Liver (tissue), 9 donors: ENCODE results near the gene SERPINE1. TPM values are rescaled to one million over a fixed set of nuclear protein-coding genes. Genes with fewer than 3 reads are reported as not detected.

Experiments
- DNase-seq: peaks from one replicate; pipeline ENCODE4 v3.0.0-alpha.2; 2017; ENCODE audit warnings: low spot score
- H3K27ac ChIP-seq, 2 donors: one replicate each; pipeline ENCODE4 v1.7.0; 2013; ENCODE audit warnings: inconsistent platforms in 2 of 2, low read length in 2 of 2, control low read depth in 1 of 2, low read depth in 1 of 2, mild to moderate bottlenecking in 1 of 2
- H3K27me3 ChIP-seq, 4 donors: one replicate each; pipeline versions ENCODE4 v1.6.1 to v1.7.0; 2013; ENCODE audit warnings: low read length in 3 of 4, inconsistent platforms in 1 of 4, mild to moderate bottlenecking in 1 of 4, moderate library complexity in 1 of 4; ENCODE audit not compliant: control insufficient read depth in 4 of 4, insufficient read depth in 4 of 4
- H3K36me3 ChIP-seq, 4 donors: one replicate each; pipeline versions ENCODE4 v1.6.1 to v1.7.0; 2013; ENCODE audit warnings: low read length in 3 of 4, mild to moderate bottlenecking in 3 of 4, low read depth in 1 of 4, moderate library complexity in 1 of 4; ENCODE audit not compliant: control insufficient read depth in 4 of 4, insufficient read depth in 3 of 4
- H3K4me1 ChIP-seq, 4 donors: one replicate each; pipeline versions ENCODE4 v1.6.1 to v1.7.0; 2013; ENCODE audit warnings: low read length in 3 of 4, mild to moderate bottlenecking in 3 of 4, moderate library complexity in 1 of 4; ENCODE audit not compliant: control insufficient read depth in 4 of 4, insufficient read depth in 4 of 4
- H3K4me3 ChIP-seq, 3 donors: one replicate each; pipeline versions ENCODE4 v1.6.1 to v1.7.0; 2013; ENCODE audit warnings: low read length in 3 of 3, control low read depth in 1 of 3, low read depth in 1 of 3, mild to moderate bottlenecking in 1 of 3
- H3K9ac ChIP-seq, 2 donors: one replicate each; pipeline ENCODE4 v1.7.0; 2013; ENCODE audit warnings: low read length in 2 of 2, mild to moderate bottlenecking in 2 of 2, moderate library complexity in 2 of 2, control low read depth in 1 of 2, low read depth in 1 of 2
- H3K9me3 ChIP-seq, 4 donors: one replicate each; pipeline versions ENCODE4 v1.6.1 to v1.7.0; 2013; ENCODE audit warnings: low read length in 3 of 4; ENCODE audit not compliant: control insufficient read depth in 4 of 4
- EGR1 ChIP-seq, 2 donors: IDR thresholded peaks; 2 replicates each; pipeline ENCODE4 v1.6.1; 2016 to 2018; ENCODE audit warnings: antibody characterized with exemption in 2 of 2, low read depth in 2 of 2
- FOXA2 ChIP-seq: IDR thresholded peaks from 2 replicates; pipeline ENCODE4 v1.6.1; 2016; ENCODE audit warnings: antibody characterized with exemption
- GABPA ChIP-seq, 2 donors: IDR thresholded peaks in 1 of 2; conservative IDR thresholded peaks in 1 of 2; 2 replicates each; pipeline ENCODE4 v1.6.1; 2016; ENCODE audit warnings: antibody characterized with exemption in 2 of 2, mild to moderate bottlenecking in 1 of 2, moderate library complexity in 1 of 2
- HNF4A ChIP-seq, 2 donors: conservative IDR thresholded peaks; 2 replicates each; pipeline ENCODE4 v1.6.1; 2016; ENCODE audit warnings: antibody characterized with exemption in 2 of 2, mild to moderate bottlenecking in 2 of 2
- HNF4G ChIP-seq: IDR thresholded peaks from 2 replicates; pipeline ENCODE4 v1.6.1; 2016; ENCODE audit warnings: antibody characterized with exemption
- JUND ChIP-seq, 2 donors: IDR thresholded peaks; 2 replicates each; pipeline ENCODE4 v1.6.1; 2016; ENCODE audit warnings: antibody characterized with exemption in 2 of 2
- NR2F2 ChIP-seq: IDR thresholded peaks from 2 replicates; pipeline ENCODE4 v1.6.1; 2016; ENCODE audit warnings: antibody characterized with exemption
- RAD21 ChIP-seq, 2 donors: IDR thresholded peaks; 2 replicates each; pipeline ENCODE4 v1.6.1; 2016; ENCODE audit warnings: antibody characterized with exemption in 2 of 2, mild to moderate bottlenecking in 2 of 2
- TAF1 ChIP-seq: conservative IDR thresholded peaks from 2 replicates; pipeline ENCODE4 v1.6.1; 2016; ENCODE audit warnings: antibody characterized with exemption, mild to moderate bottlenecking
- YY1 ChIP-seq: IDR thresholded peaks from 2 replicates; pipeline ENCODE4 v1.6.1; 2016; ENCODE audit warnings: antibody characterized with exemption, mild to moderate bottlenecking
- WGBS: extraction: QIAGEN DNeasy Blood & Tissue Kit; methylation state at CpG from one replicate; pipeline ENCODE4 v1.1.7; 2013; 5-methylcytosine and 5-hydroxymethylcytosine counted together
- polyA plus RNA-seq, 2 donors: library from polyadenylated mRNA; stranded (reverse) in 1 of 2; unstranded in 1 of 2; fragments of 200-250 nt in 1 of 2; fragments of >200 nt in 1 of 2; fragmentation: Nextera tagmentation in 1 of 2; extraction: Ambion mirVana in 1 of 2; gene quantifications; one replicate each; pipeline versions ENCODE4 v1.2.1 to v1.2.3, GENCODE V29; 2013 to 2015
- total RNA-seq, 2 donors: library from RNA; depleted of rRNA; stranded (reverse); fragments of >200 nt; gene quantifications; one replicate each; pipeline ENCODE4 v1.2.3, GENCODE V29; 2014
- TF ChIP-seq, protein P1 (sequence below): IDR thresholded peaks from 2 replicates; pipeline ENCODE4 v1.6.1; 2016; ENCODE audit warnings: antibody characterized with exemption
- TF ChIP-seq, protein P2 (sequence below): IDR thresholded peaks from 2 replicates; pipeline ENCODE4 v1.6.1; 2016; ENCODE audit warnings: antibody characterized with exemption
- TF ChIP-seq, protein P3 (sequence below): IDR thresholded peaks from 2 replicates; pipeline ENCODE4 v1.6.1; 2016; ENCODE audit warnings: antibody characterized with exemption
- TF ChIP-seq, protein P4 (sequence below): fragments of 150-350 bp; IDR thresholded peaks from 2 replicates; pipeline ENCODE4 v1.5.1; 2017; ENCODE audit warnings: improper control_type of control experiment, low read depth, low read length; ENCODE audit not compliant: missing input control
- donor health status: healthy.
- donor health status: healthy.
- donor health status: healthy.
- donor health status: healthy.
- donor health status: healthy.

Gene SERPINE1
- total and polyA plus RNA-seq, 4 donors: 0.93 to 18.6 (median 8.0) TPM

DNA sequence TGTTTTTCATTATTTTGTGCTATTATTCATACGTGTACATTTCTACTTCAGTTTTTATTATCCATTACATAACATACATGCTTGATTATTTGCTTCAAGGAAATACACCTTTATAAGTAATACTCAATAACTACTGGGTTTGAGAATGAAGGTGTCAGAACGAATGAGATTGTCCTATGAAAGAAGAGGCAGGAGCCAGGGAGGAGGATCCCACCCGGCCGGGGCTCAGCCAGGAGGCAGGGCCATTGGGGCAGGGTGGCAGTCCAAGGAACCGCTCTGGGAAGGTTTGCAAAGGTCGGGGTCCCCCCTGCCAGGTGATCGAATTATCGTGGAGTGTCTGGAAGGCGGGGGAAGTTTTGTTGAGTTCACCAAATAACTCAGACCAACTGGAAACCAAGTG lies 32.5 kb upstream of the SERPINE1 start (continued):
- TF ChIP-seq JUND (IDR thresholded peaks at IDR 0.05): no peak
- TF ChIP-seq, protein P1, sequence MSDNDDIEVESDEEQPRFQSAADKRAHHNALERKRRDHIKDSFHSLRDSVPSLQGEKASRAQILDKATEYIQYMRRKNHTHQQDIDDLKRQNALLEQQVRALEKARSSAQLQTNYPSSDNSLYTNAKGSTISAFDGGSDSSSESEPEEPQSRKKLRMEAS: no peak

DNA sequence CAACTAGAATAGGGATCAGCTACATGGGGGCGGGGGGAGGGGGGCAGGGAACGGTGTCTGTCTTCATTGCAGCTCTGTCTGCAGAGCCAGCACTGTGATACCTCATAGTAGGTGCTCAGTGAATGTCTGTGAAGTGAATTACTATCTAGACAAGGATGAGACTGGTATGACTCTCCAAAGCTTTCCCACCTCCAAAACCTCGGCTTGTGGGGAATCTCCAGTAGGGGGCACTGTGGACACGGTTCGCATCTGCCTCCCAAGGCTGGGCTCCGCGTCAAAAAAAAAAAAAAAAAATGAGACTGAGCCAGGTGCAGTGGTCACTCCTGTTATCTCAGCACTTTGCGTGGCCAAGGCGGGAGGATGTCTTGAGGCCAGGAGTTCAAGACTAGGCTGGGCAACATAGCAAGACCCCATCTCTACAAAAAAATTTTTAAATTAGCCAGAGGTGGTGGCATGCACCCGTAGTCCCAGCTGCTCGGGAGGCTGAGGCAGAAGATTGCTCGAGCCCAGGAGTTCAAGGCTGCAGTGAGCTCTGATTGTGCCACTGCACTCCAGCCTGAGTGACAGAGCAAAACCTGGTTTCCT lies 32.0 kb upstream of the SERPINE1 start:
- Histone ChIP-seq H3K27me3 (no peaks in the 10 kb centered on the region), H3K9ac (no peak overlapping the region), H3K36me3 (peaks cover 0 to 4% (median under 1%) of the 10 kb centered on the region in 4 donors), H3K4me1 (peaks cover under 1 to 27% (median 18%) of the 10 kb centered on the region in 4 donors), H3K27ac (peak overlapping the region; percentile 15 to 43), H3K4me3 (no peak overlapping the region), H3K9me3 (no peaks in the 10 kb centered on the region)
- TF ChIP-seq, protein P2, sequence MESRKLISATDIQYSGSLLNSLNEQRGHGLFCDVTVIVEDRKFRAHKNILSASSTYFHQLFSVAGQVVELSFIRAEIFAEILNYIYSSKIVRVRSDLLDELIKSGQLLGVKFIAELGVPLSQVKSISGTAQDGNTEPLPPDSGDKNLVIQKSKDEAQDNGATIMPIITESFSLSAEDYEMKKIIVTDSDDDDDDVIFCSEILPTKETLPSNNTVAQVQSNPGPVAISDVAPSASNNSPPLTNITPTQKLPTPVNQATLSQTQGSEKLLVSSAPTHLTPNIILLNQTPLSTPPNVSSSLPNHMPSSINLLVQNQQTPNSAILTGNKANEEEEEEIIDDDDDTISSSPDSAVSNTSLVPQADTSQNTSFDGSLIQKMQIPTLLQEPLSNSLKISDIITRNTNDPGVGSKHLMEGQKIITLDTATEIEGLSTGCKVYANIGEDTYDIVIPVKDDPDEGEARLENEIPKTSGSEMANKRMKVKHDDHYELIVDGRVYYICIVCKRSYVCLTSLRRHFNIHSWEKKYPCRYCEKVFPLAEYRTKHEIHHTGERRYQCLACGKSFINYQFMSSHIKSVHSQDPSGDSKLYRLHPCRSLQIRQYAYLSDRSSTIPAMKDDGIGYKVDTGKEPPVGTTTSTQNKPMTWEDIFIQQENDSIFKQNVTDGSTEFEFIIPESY: no peak
- TF ChIP-seq, protein P3, sequence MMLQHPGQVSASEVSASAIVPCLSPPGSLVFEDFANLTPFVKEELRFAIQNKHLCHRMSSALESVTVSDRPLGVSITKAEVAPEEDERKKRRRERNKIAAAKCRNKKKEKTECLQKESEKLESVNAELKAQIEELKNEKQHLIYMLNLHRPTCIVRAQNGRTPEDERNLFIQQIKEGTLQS: no peak
- peak in 1 of 2 donors; percentile 19 for TF ChIP-seq HNF4A (conservative IDR thresholded peaks at IDR 0.05)
- no peak for TF ChIP-seq GABPA (IDR thresholded peaks at IDR 0.05 in 1 of 2, conservative IDR thresholded peaks at IDR 0.05 in 1 of 2)
- peak; percentile 85 to 88 for TF ChIP-seq RAD21 (IDR thresholded peaks at IDR 0.05)
- no peak for TF ChIP-seq HNF4G
- TF ChIP-seq, protein P4, sequence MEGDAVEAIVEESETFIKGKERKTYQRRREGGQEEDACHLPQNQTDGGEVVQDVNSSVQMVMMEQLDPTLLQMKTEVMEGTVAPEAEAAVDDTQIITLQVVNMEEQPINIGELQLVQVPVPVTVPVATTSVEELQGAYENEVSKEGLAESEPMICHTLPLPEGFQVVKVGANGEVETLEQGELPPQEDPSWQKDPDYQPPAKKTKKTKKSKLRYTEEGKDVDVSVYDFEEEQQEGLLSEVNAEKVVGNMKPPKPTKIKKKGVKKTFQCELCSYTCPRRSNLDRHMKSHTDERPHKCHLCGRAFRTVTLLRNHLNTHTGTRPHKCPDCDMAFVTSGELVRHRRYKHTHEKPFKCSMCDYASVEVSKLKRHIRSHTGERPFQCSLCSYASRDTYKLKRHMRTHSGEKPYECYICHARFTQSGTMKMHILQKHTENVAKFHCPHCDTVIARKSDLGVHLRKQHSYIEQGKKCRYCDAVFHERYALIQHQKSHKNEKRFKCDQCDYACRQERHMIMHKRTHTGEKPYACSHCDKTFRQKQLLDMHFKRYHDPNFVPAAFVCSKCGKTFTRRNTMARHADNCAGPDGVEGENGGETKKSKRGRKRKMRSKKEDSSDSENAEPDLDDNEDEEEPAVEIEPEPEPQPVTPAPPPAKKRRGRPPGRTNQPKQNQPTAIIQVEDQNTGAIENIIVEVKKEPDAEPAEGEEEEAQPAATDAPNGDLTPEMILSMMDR: peak; percentile 75
- no peak for TF ChIP-seq TAF1
- WGBS: 29% methylated on average over 12 of the region's 12 CpGs
- DNase-seq: peak; percentile 79

DNA sequence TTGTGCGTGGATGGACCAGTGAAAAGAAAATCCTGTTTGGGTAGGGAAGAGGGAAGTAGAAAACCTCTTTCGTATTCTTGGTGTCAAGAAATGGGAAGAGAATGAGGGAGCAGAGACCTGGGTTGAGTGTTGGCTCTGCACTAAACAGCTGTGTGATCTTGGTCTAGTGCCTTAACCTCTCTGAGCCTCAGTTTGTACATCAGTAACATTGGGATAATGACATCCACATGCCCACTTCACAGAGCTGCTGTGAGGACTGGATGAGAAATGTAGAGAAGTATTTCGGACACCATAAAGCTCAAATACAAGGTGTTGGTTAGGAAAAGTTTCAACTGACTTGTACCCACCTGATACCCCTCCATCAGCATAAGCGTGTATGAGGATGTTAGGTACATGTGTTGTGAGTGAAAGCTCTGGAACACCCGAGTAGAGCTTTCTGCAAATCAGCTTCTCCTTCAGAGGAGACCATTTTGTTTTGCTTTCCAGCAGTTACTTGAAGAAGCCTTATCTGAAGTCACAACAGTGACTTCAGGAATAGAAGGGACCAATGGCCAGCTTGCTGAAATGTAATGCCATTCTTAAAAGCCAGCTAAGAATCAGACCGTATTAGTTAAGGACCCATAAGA lies 30.5 kb upstream of the SERPINE1 start:
- whole genome bisulfite sequencing: 68% methylated on average over 6 of the region's 6 CpGs
- Histone ChIP-seq H3K9me3 (no peaks in the 10 kb centered on the region), H3K27ac (no peak overlapping the region), H3K9ac (no peak overlapping the region), H3K36me3 (no peaks in the 10 kb centered on the region), H3K4me1 (peaks cover 6 to 32% (median 24%) of the 10 kb centered on the region in 4 donors), H3K4me3 (no peak overlapping the region), H3K27me3 (no peaks in the 10 kb centered on the region)
- DNase-seq: no peak
- TF ChIP-seq, protein P1: no peak
- TF ChIP-seq TAF1: no peak
- no peak for TF ChIP-seq RAD21 (IDR thresholded peaks at IDR 0.05)
- TF ChIP-seq FOXA2: no peak
- no peak for TF ChIP-seq HNF4G
- peak; percentile 17 for TF ChIP-seq YY1
- no peak for TF ChIP-seq NR2F2
- TF ChIP-seq, protein P4: no peak
- TF ChIP-seq EGR1 (IDR thresholded peaks at IDR 0.05; ENCODE audit: low read depth in 2 of 2): no peak
